Measurements from ENCODE around the gene REPS1. TPM values are rescaled to one million over a fixed set of nuclear protein-coding genes. Genes with fewer than 3 reads are reported as not detected.

Gene REPS1
- total and polyA plus RNA-seq, 2 of the 13 experiments (the other 11 are each of a cell fraction or from before 2014, with no cell fraction given): 36.4 to 38.3 TPM

GRCh38 chr6:138989098-138989983 is 1.3 kb upstream of the REPS1 start (continued):
- no peak for TF ChIP-seq SNAI1 (CRISPR knock-in tag; IDR thresholded peaks at IDR 0.05; ENCODE audit: borderline replicate concordance)
- no peak for TF ChIP-seq CREB3 (CRISPR knock-in tag; IDR thresholded peaks at IDR 0.05)
- no peak for TF ChIP-seq SMC3 (IDR thresholded peaks at IDR 0.05; ENCODE audit: low read length)
- 0 out of 2 replicates have a peak, but pooled peaks have one; percentile 43 for TF ChIP-seq MIER3 (CRISPR knock-in tag; IDR thresholded peaks at IDR 0.05; ENCODE audit: borderline replicate concordance)
- TF ChIP-seq ZBTB14 (CRISPR knock-in tag; IDR thresholded peaks at IDR 0.05): no peak
- no peak for TF ChIP-seq ZNF142 (CRISPR knock-in tag; IDR thresholded peaks at IDR 0.05)
- no peak for TF ChIP-seq ZNF546 (CRISPR knock-in tag; conservative IDR thresholded peaks at IDR 0.05)
- TF ChIP-seq HCFC1 (IDR thresholded peaks at IDR 0.05; ENCODE audit: low read depth, low read length): no peak
- peak; percentile 54; the same call in 1 of the 2 replicates for TF ChIP-seq ARID3A (IDR thresholded peaks at IDR 0.05; ENCODE audit: low read depth, low read length)
- TF ChIP-seq KLF13 (CRISPR knock-in tag; IDR thresholded peaks at IDR 0.05): no peak
- no peak; the same call in 1 of the 2 replicates for TF ChIP-seq IRF2 (CRISPR knock-in tag; IDR thresholded peaks at IDR 0.05)
- no peak for TF ChIP-seq ZFP1 (CRISPR knock-in tag; IDR thresholded peaks at IDR 0.05)
- peak; percentile 34; the same call in 1 of the 2 replicates for TF ChIP-seq HNF4A (CRISPR knock-in tag; IDR thresholded peaks at IDR 0.05)
- TF ChIP-seq KDM2A (CRISPR knock-in tag; IDR thresholded peaks at IDR 0.05; ENCODE audit: borderline replicate concordance, low read depth): no peak
- no peak for TF ChIP-seq PRDM15 (CRISPR knock-in tag; IDR thresholded peaks at IDR 0.05)
